Heart left ventricle (tissue), 13 donors: Measurements from ENCODE around the gene GDF10.

Experiments used
- POLR2A ChIP-seq, 2 donors: fragments of 450-650 bp; IDR thresholded peaks; one replicate each; pipeline ENCODE4 v1.6.1; 2017; ENCODE audit warnings: antibody characterized with exemption in 2 of 2, mild to moderate bottlenecking in 2 of 2, moderate library complexity in 2 of 2
- TF ChIP-seq, protein P1 (sequence below), 12 donors: fragments of 200-600 bp; sonication (generic) in 4 of 12; IDR thresholded peaks; one replicate each; pipeline versions ENCODE4 v1.5.0 to v1.8.0; 2018 to 2022; ENCODE audit warnings: antibody characterized with exemption in 12 of 12, mild to moderate bottlenecking in 5 of 12
- donor health status: ischemic (EF 13 %, LVEDD 7.1; RV severe dilation, severe dysfunction).
- donor health status: DM: no; HTN: yes; CAD: no.
- donor health status: DM: no; HTN: no; CAD: no.
- donor health status: ischemic (EF 25% LVEDD 6.9; RV normal size, moderate dysfunction).
- donor health status: ischemic (EF 25% LVEDD 5.7; RV mildly dilated, moderate dysfunction).
- donor health status: ischemic (EF 35%, LVEDD 5.7; RV mildly dilated, moderate dysfunction).
- donor health status: nonischemic (EF 11% LVEDD 7.7; RV severe dilation, severe dysfunction).
- donor health status: DM: yes; HTN: yes; CAD: no.
- donor health status: PGD.
- donor health status: ischemic (EF 29% LVEDD 5.4; RV normal size, mild dysfunction).
- donor health status: nonischemic (EF 23%, LVEDD 6.1; RV moderate dilation, normal function).

DNA sequence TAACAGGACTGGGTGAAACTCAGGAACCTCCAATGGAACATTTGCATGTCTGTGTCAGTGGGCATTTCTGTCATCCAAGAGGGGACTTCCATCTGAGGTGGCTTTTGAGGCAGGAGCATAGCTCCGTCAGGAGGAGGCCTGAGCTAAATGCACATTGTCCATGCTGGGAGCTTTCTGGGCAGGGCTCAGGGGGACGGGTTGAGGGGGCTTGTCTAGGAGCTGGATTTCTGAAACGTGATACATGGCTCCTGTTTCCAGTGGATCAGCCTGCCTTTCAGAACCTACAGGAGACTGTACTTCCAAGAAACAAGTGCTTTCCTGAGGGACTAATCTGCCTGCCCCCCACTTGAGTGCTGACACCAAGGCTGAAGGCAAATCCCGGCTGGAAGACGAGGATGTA, 40.5 kb upstream of the GDF10 start:
- TF ChIP-seq, protein P1, sequence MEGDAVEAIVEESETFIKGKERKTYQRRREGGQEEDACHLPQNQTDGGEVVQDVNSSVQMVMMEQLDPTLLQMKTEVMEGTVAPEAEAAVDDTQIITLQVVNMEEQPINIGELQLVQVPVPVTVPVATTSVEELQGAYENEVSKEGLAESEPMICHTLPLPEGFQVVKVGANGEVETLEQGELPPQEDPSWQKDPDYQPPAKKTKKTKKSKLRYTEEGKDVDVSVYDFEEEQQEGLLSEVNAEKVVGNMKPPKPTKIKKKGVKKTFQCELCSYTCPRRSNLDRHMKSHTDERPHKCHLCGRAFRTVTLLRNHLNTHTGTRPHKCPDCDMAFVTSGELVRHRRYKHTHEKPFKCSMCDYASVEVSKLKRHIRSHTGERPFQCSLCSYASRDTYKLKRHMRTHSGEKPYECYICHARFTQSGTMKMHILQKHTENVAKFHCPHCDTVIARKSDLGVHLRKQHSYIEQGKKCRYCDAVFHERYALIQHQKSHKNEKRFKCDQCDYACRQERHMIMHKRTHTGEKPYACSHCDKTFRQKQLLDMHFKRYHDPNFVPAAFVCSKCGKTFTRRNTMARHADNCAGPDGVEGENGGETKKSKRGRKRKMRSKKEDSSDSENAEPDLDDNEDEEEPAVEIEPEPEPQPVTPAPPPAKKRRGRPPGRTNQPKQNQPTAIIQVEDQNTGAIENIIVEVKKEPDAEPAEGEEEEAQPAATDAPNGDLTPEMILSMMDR (IDR thresholded peaks at IDR 0.05): no peak
- TF ChIP-seq POLR2A (IDR thresholded peaks at IDR 0.05): no peak
